SK-N-SH treated with all-trans-retinoic acid at 6 μM for 48 hours (cell line): ENCODE data around the gene SEMA4B.

Experiments
- ATAC-seq: fragments of 200-7000 bp; cut with Tn5 transposase; 3 replicates; pipeline ENCODE4 v1.9.1; 2020; ENCODE audit warnings: mild to moderate bottlenecking, moderate library complexity
- ARNTL ChIP-seq: fragments of 450-650 bp; formaldehyde crosslinking; IDR thresholded peaks from 2 replicates; pipeline ENCODE4 v1.5.0; 2020; ENCODE audit warnings: low read depth, mild to moderate bottlenecking, moderate library complexity, borderline replicate concordance
- BACH2 ChIP-seq: fragments of 250-450 bp; sonication (Bioruptor Pico); IDR thresholded peaks from 2 replicates; pipeline ENCODE4 v1.9.0; 2021; ENCODE audit warnings: mild to moderate bottlenecking, borderline replicate concordance
- CSDC2 ChIP-seq: fragments of 250-450 bp; sonication (Bioruptor Pico); IDR thresholded peaks from 2 replicates; pipeline ENCODE4 v1.5.0; 2020; ENCODE audit warnings: mild to moderate bottlenecking, moderate library complexity
- ESRRG ChIP-seq: fragments of 250-450 bp; sonication (Bioruptor Pico); IDR thresholded peaks from 2 replicates; pipeline ENCODE4 v1.6.1; 2021; ENCODE audit warnings: mild to moderate bottlenecking
- ISL1 ChIP-seq: fragments of 250-450 bp; sonication (Bioruptor Pico); IDR thresholded peaks from 2 replicates; pipeline ENCODE4 v2.1.2; 2022; ENCODE audit warnings: mild to moderate bottlenecking, moderate library complexity
- OSR1 ChIP-seq: fragments of 250-450 bp; sonication (Bioruptor Pico); IDR thresholded peaks from 2 replicates; pipeline ENCODE4 v1.8.0; 2022; ENCODE audit warnings: moderate library complexity, mild to moderate bottlenecking, inconsistent platforms
- PPARA ChIP-seq: fragments of 250-450 bp; sonication (Bioruptor Pico); IDR thresholded peaks from 2 replicates; pipeline ENCODE4 v1.5.0; 2020; ENCODE audit warnings: mild to moderate bottlenecking, borderline replicate concordance
- RARB ChIP-seq: fragments of 250-450 bp; sonication (Bioruptor Pico); IDR thresholded peaks from 2 replicates; pipeline ENCODE4 v1.8.0; 2021; ENCODE audit warnings: mild to moderate bottlenecking, moderate library complexity
- SNAI2 ChIP-seq: fragments of 250-450 bp; sonication (Bioruptor Pico); IDR thresholded peaks from 2 replicates; pipeline ENCODE4 v1.5.0; 2020; ENCODE audit warnings: mild to moderate bottlenecking, moderate library complexity
- TCF4 ChIP-seq: fragments of 250-450 bp; sonication (Bioruptor Pico); IDR thresholded peaks from 2 replicates; pipeline ENCODE4 v1.8.0; 2021; ENCODE audit warnings: mild to moderate bottlenecking, moderate library complexity, borderline replicate concordance
- TOX ChIP-seq: fragments of 250-450 bp; sonication (Bioruptor Pico); IDR thresholded peaks from 2 replicates; pipeline ENCODE4 v1.8.0; 2021; ENCODE audit warnings: mild to moderate bottlenecking, moderate library complexity, borderline replicate concordance
- ZC3H10 ChIP-seq: fragments of 250-450 bp; sonication (Bioruptor Pico); IDR thresholded peaks from 2 replicates; pipeline ENCODE4 v1.5.1; 2021; ENCODE audit warnings: mild to moderate bottlenecking, moderate library complexity
- ZFP3 ChIP-seq: fragments of 250-450 bp; sonication (Bioruptor Pico); IDR thresholded peaks from 2 replicates; pipeline ENCODE4 v1.5.0; 2020; ENCODE audit warnings: mild to moderate bottlenecking, moderate library complexity
- ZFP30 ChIP-seq: fragments of 450-650 bp; formaldehyde crosslinking; IDR thresholded peaks from 2 replicates; pipeline ENCODE4 v1.5.0; 2022; ENCODE audit warnings: mild to moderate bottlenecking, moderate library complexity
- ZNF565 ChIP-seq: fragments of 450-650 bp; formaldehyde crosslinking; conservative IDR thresholded peaks from 2 replicates; pipeline ENCODE4 v1.5.0; 2020; ENCODE audit warnings: low read depth, mild to moderate bottlenecking, moderate library complexity
- ZNF70 ChIP-seq: fragments of 450-650 bp; formaldehyde crosslinking; IDR thresholded peaks from 2 replicates; pipeline ENCODE4 v1.5.0; 2020; ENCODE audit warnings: mild to moderate bottlenecking, moderate library complexity
- ZNF8 ChIP-seq: fragments of 450-650 bp; formaldehyde crosslinking; IDR thresholded peaks from 2 replicates; pipeline ENCODE4 v1.5.0; 2020; ENCODE audit warnings: mild to moderate bottlenecking, moderate library complexity
- TF ChIP-seq, protein P1 (sequence below): fragments of 250-450 bp; sonication (Bioruptor Pico); IDR thresholded peaks from 2 replicates; pipeline ENCODE4 v1.8.0; 2021; ENCODE audit warnings: low read depth, mild to moderate bottlenecking, moderate library complexity, borderline replicate concordance
- TF ChIP-seq, protein P2 (sequence below): fragments of 250-450 bp; sonication (Bioruptor Pico); IDR thresholded peaks from 2 replicates; pipeline ENCODE4 v1.5.0; 2020; ENCODE audit warnings: mild to moderate bottlenecking, moderate library complexity
- TF ChIP-seq, protein P3 (sequence below): fragments of 250-450 bp; sonication (Bioruptor Pico); IDR thresholded peaks from 2 replicates; pipeline ENCODE4 v1.8.0; 2020; ENCODE audit warnings: mild to moderate bottlenecking, moderate library complexity, borderline replicate concordance

SEMA4B gene, protein sequence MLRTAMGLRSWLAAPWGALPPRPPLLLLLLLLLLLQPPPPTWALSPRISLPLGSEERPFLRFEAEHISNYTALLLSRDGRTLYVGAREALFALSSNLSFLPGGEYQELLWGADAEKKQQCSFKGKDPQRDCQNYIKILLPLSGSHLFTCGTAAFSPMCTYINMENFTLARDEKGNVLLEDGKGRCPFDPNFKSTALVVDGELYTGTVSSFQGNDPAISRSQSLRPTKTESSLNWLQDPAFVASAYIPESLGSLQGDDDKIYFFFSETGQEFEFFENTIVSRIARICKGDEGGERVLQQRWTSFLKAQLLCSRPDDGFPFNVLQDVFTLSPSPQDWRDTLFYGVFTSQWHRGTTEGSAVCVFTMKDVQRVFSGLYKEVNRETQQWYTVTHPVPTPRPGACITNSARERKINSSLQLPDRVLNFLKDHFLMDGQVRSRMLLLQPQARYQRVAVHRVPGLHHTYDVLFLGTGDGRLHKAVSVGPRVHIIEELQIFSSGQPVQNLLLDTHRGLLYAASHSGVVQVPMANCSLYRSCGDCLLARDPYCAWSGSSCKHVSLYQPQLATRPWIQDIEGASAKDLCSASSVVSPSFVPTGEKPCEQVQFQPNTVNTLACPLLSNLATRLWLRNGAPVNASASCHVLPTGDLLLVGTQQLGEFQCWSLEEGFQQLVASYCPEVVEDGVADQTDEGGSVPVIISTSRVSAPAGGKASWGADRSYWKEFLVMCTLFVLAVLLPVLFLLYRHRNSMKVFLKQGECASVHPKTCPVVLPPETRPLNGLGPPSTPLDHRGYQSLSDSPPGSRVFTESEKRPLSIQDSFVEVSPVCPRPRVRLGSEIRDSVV

DNA sequence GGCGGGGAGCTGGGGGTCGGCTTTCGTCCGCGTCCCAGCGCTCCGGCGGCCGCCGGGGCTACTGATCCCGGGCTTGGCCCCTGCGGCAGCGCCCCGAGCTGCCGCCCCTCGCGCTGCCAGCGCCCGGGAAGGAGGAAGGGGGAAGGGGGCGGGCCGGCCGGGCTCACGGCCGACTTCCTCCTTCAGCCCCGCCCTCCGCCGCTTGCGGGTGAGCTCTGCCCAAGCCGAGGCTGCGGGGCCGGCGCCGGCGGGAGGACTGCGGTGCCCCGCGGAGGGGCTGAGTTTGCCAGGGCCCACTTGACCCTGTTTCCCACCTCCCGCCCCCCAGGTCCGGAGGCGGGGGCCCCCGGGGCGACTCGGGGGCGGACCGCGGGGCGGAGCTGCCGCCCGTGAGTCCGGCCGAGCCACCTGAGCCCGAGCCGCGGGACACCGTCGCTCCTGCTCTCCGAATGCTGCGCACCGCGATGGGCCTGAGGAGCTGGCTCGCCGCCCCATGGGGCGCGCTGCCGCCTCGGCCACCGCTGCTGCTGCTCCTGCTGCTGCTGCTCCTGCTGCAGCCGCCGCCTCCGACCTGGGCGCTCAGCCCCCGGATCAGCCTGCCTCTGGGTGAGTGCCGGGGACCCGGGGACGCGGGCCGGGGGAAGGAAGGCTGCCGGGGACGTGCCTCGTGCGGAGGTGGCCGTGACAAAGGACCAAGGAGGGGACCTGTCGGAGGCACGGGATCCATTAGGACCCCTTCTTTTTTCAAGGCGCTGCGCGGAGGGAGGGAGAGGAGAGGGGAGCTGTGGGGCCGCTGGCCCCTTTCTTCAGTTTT lies at the start of gene SEMA4B:
Gene SEMA4B, plus strand, starts transcription at position 201 of the 814 bp plus-strand sequence. Its CDS starts 249 bp downstream, at position 450.
- peak; percentile 91 for ATAC-seq

DNA sequence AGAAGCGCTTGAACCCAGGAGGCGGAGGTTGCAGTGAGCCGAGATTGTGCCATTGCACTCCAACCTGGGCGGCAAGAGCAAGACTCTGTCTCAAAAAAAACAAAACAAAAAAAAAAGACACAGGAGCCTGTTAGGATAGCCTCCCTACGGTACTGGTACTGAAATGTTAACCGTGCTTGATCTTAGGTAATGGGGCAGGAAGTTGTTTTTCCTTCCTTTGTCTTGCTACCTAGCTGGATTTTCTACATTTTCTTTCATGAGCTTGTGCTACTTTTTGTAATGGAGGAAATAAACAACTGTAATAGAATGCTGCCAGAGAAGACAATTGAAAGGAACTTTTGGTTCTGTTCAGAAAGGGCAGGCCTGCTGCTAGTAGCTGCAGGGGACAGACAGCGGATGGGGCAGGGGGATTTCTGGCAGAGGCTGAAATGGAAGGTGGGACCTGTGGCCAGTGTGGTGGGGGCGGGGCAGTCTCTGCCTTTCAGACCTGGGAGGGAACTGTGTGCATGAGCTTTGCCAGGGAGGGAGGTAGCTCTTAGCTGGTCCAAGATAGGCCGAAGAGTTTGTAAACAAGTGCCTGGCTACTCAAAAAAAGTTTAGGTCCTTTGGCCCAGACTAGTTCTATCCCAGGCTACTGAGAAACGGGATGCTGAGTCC lies 49.0 kb upstream of the SEMA4B start:
- ATAC-seq, result no peak
- no peak for TF ChIP-seq RARB (CRISPR knock-in tag)
- TF ChIP-seq, protein P1, sequence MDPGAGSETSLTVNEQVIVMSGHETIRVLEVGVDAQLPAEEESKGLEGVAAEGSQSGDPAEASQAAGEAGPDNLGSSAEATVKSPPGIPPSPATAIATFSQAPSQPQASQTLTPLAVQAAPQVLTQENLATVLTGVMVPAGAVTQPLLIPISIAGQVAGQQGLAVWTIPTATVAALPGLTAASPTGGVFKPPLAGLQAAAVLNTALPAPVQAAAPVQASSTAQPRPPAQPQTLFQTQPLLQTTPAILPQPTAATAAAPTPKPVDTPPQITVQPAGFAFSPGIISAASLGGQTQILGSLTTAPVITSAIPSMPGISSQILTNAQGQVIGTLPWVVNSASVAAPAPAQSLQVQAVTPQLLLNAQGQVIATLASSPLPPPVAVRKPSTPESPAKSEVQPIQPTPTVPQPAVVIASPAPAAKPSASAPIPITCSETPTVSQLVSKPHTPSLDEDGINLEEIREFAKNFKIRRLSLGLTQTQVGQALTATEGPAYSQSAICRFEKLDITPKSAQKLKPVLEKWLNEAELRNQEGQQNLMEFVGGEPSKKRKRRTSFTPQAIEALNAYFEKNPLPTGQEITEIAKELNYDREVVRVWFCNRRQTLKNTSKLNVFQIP, result no peak
- TF ChIP-seq ZFP30 (CRISPR knock-in tag), result no peak
- no peak for TF ChIP-seq ISL1
- TF ChIP-seq PPARA (CRISPR knock-in tag), result no peak
- TF ChIP-seq ESRRG (CRISPR knock-in tag), result no peak
- TF ChIP-seq BACH2 (CRISPR knock-in tag), result no peak
- no peak for TF ChIP-seq CSDC2

More for the DNA sequence above, at the start of gene SEMA4B:
- no peak for TF ChIP-seq ZC3H10 (CRISPR knock-in tag)
- TF ChIP-seq TCF4 (CRISPR knock-in tag), result no peak
- TF ChIP-seq, protein P2, sequence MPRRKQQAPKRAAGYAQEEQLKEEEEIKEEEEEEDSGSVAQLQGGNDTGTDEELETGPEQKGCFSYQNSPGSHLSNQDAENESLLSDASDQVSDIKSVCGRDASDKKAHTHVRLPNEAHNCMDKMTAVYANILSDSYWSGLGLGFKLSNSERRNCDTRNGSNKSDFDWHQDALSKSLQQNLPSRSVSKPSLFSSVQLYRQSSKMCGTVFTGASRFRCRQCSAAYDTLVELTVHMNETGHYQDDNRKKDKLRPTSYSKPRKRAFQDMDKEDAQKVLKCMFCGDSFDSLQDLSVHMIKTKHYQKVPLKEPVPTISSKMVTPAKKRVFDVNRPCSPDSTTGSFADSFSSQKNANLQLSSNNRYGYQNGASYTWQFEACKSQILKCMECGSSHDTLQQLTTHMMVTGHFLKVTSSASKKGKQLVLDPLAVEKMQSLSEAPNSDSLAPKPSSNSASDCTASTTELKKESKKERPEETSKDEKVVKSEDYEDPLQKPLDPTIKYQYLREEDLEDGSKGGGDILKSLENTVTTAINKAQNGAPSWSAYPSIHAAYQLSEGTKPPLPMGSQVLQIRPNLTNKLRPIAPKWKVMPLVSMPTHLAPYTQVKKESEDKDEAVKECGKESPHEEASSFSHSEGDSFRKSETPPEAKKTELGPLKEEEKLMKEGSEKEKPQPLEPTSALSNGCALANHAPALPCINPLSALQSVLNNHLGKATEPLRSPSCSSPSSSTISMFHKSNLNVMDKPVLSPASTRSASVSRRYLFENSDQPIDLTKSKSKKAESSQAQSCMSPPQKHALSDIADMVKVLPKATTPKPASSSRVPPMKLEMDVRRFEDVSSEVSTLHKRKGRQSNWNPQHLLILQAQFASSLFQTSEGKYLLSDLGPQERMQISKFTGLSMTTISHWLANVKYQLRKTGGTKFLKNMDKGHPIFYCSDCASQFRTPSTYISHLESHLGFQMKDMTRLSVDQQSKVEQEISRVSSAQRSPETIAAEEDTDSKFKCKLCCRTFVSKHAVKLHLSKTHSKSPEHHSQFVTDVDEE (CRISPR knock-in tag), result no peak
- no peak for TF ChIP-seq TOX (CRISPR knock-in tag)
- no peak for TF ChIP-seq RARB (CRISPR knock-in tag)
- no peak for TF ChIP-seq ZNF565 (CRISPR knock-in tag)
- no peak for TF ChIP-seq PPARA (CRISPR knock-in tag)
- TF ChIP-seq ZNF8 (CRISPR knock-in tag), result no peak
- no peak for TF ChIP-seq ZNF70
- no peak for TF ChIP-seq SNAI2 (CRISPR knock-in tag)

DNA sequence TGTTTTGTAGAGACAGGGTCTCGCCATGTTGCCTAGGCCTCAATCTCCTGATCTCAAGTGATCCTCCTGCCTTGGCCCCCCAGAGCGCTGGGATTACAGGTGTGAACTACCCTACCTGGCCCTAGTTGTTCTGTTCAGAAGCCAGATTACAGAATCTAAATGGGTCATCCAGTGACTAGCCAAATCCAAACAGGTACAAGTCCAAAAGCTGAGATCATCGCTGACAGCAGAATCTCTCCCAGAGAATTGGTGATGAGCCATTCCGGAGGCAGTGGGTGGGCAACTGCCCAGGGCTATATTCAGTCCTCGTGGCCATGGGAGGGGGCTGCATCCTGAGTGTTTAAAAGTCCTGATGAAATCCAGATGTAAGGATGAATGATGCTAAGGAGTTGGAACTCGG lies 47.5 kb upstream of the SEMA4B start:
- no peak for ATAC-seq

DNA sequence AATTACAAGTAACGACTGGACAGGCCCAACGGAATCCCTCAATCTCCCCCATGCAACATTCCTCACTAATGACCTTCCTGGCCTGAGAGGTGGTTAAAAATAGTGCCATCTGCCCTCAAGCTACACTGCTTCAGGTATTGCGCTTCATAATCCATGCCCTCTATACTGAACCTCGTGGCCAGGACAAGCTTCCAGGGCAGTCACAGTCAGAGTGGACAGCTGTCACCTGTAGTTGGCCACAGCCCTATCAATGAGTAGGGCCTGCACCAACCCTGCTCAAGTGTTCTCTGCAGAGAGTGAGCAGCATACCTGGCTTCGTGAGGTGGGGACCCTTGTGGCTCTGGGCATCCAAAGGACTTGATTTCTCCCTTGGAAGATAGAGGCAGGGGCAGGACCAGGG lies 46.9 kb upstream of the SEMA4B start:
- no peak for TF ChIP-seq TOX (CRISPR knock-in tag)
- no peak for TF ChIP-seq TCF4 (CRISPR knock-in tag)
- no peak for TF ChIP-seq ARNTL (CRISPR knock-in tag)
- TF ChIP-seq BACH2 (CRISPR knock-in tag), result no peak
- TF ChIP-seq, protein P3, sequence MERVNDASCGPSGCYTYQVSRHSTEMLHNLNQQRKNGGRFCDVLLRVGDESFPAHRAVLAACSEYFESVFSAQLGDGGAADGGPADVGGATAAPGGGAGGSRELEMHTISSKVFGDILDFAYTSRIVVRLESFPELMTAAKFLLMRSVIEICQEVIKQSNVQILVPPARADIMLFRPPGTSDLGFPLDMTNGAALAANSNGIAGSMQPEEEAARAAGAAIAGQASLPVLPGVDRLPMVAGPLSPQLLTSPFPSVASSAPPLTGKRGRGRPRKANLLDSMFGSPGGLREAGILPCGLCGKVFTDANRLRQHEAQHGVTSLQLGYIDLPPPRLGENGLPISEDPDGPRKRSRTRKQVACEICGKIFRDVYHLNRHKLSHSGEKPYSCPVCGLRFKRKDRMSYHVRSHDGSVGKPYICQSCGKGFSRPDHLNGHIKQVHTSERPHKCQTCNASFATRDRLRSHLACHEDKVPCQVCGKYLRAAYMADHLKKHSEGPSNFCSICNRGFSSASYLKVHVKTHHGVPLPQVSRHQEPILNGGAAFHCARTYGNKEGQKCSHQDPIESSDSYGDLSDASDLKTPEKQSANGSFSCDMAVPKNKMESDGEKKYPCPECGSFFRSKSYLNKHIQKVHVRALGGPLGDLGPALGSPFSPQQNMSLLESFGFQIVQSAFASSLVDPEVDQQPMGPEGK (CRISPR knock-in tag), result no peak
- TF ChIP-seq ZNF70, result no peak
- TF ChIP-seq, protein P2 (CRISPR knock-in tag), result no peak
- TF ChIP-seq, protein P1, result no peak
- no peak for ATAC-seq

More for the DNA sequence above, 47.5 kb upstream of the SEMA4B start:
- TF ChIP-seq ARNTL (CRISPR knock-in tag) (no peak), PPARA (CRISPR knock-in tag) (no peak), ISL1 (no peak), OSR1 (CRISPR knock-in tag) (no peak), ZNF70 (no peak), TOX (CRISPR knock-in tag) (no peak), CSDC2 (no peak), TCF4 (CRISPR knock-in tag) (no peak), ZFP3 (CRISPR knock-in tag) (no peak), ZNF8 (CRISPR knock-in tag) (no peak), ESRRG (CRISPR knock-in tag) (no peak)
